Stimulated activated CD8-positive, alpha-beta memory T cell treated with anti-CD3 and anti-CD28 coated beads, Interleukin-7, amount 100 ng/mL, for 4 hours (primary cell): ENCODE measurements around the gene HMGA1.
"Not testable (repeated sequence)": the region's sequence is repeated elsewhere in the genome, so short reads cannot be mapped to it uniquely, and the experiment has no call there.

Experiments used
- DNase-seq, 2 donors: peaks; one replicate each; pipeline ENCODE4 v3.0.0-alpha.2; 2020; ENCODE audit warnings: low read depth in 2 of 2

Gene HMGA1

GRCh38 chr6:34239893-34240292 is 3.2 kb downstream of the HMGA1 start:
- no peak for DNase-seq

GRCh38 chr6:34240329-34241248 is 3.9 kb downstream of the HMGA1 start:
- no peak for DNase-seq

DNA sequence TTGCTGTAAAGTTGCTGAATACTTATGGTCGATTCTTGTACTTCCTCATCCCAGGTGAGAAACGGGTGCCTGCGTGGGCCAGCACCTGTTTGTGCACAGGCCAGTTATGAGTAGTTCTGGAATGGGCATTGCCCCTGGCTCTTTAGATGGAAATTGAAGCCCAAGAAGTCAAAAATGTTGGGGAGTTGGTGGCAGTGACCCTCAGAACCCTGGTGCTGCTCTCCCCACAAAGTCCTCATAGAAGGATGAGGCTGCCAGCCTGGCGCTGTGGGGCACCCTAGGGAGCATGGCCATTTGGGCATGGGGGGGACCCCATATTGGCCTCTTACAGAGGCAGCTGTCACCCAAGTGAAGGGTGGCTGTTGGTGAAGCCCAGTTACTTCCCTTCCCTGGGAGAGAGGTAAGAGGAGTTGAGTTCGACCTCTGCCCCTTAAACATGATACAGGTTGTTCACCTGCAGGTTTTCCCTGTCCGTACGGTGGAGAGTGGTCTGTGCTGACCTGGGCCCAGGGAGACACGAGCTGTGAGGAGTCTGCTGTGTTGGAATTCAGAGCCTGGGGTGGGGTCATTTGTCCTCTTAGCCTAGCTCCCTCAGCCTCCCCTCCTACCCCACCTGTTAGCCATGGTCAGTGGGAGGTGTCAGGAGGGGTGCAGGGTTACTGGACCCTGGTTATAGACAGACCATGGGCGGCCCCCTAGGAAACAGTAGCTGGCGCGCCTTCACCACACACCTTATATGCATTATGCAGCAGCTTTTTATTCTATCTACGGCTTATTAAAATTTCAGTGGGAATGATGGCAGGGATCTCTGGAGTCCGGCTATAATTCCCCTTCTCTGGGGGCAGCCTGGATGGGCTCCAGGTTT is 4.9 kb downstream of the HMGA1 start:
- no peak for DNase-seq

DNA sequence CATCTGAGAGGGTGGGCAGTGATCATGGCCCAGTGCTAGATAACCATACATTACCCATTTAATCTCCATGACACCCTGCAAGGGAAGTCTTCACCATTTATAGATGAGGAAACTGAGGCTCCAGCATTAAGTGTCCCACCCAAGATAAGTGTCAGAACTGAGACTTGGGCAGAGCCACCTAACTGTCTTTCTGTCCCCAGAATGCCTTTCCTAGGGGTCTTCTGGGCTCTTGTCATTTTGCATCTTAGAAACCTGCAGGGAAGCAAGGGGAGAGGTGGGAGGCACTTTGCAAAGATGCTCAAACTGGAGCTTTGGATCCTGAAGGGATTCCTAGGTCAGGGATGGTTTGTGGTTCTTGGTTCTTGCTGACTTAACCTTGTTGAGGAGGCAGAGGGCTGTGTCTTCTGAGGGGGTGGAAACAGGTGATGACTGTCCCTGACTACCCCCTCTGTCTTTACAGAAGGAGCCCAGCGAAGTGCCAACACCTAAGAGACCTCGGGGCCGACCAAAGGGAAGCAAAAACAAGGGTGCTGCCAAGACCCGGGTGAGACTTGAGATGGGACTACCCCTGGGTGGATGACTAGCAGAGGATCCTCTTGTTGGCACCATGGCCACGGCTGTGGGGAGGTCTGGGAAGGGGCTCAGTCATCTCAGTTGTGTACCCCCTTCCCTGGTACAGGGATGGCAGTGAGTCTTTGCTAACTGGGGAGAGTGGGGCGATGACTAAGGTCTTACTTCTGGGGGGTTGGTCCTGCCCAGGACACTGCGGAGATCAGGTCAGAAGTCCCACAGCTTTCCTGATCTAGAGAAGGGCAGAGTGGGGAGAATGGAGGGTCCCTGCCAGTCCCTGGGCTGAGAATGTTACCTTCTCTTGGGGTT is 5.8 kb downstream of the HMGA1 start:
- no peak for DNase-seq

DNA sequence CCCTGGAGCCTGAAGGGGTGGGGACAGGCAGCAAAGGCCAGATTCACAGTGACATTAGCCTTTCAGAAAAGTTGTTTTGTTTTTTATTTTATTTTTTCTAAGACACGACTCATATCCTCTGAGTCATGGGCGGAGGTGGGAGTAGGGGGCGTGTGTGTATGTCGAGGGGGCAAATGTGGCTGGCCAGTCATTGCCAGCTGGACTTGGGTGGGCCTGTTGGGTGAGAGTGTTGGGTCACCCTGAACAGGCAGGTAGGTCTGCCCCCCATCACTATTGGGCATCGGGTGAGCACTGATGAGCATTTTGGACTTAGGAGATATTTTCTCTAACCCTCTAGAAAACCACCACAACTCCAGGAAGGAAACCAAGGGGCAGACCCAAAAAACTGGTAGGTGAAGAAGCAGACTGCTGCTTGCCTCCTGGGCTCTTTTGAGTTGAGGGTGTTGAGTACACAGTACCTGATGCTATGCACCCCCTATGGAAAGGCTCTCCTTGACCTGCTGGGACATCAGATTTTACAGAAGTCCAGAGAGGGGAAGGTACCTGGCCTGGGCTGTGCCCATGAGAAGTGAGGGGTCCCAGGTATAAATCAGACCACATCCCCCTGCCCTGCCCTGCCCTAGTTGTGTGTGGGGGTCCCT is 6.6 kb downstream of the HMGA1 start:
- DNase-seq, result peak in 1 of 2 donors; percentile 32

GRCh38 chr6:34243901-34244884 is 7.5 kb downstream of the HMGA1 start:
- peak; percentile 51 to 62 for DNase-seq

- not testable (repeated sequence) for DNase-seq
Measured at GRCh38 chr6:34245032-34245760, 8.5 kb downstream of the HMGA1 start.

DNA sequence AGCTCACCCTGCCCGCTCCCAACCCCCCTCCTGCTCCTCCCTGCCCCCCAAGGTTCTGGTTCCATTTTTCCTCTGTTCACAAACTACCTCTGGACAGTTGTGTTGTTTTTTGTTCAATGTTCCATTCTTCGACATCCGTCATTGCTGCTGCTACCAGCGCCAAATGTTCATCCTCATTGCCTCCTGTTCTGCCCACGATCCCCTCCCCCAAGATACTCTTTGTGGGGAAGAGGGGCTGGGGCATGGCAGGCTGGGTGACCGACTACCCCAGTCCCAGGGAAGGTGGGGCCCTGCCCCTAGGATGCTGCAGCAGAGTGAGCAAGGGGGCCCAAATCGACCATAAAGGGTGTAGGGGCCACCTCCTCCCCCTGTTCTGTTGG is 9.1 kb downstream of the HMGA1 start:
- not testable (repeated sequence) for DNase-seq

- no peak for DNase-seq
Measured at GRCh38 chr6:34246249-34246562, 9.5 kb downstream of the HMGA1 start.

DNA sequence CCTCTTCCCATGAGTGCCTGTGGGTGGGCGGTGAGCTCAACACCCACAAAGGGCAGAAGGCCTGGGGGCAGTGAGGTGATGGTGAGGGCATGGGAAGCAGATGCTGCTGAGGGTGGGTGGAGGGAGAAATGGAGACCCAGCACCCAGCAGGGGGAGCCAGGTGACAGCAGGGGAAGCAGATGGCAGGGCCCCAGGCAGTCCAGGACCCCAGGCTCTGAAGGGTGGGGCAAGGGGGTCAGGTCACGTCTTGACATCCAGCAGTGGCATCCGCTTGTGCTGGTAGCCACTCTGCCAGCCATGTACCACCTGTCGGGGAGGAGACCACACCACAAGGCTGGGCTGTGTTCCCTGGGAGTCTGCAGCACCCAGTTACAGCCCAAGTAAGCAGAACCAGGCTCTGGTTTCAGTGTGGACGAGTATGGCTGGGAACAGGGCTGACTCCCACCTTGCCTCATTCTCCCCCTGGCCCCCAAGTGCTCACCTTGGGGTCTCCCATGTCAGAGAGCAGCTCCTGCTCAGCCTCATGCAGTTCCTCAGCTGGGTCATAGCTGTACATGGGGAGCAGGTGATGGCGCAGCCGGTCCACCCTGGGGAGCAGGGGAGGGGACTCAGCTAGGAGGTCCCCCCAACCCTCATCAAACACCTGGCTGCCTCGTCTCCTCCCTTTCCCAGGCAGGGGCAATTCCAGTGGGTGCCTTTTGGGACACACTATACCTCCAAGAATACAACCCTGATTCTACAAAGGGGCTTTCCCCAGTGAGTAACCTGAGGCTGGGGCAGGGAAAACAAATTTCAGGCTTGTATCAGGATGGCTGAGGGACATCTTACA is 10.1 kb downstream of the HMGA1 start:
- peak in 1 of 2 donors; percentile 28 for DNase-seq

GRCh38 chr6:34247481-34248197 is 11.0 kb downstream of the HMGA1 start:
- DNase-seq, result no peak

GRCh38 chr6:34248198-34248726 is 11.6 kb downstream of the HMGA1 start:
- DNase-seq, result no peak

DNA sequence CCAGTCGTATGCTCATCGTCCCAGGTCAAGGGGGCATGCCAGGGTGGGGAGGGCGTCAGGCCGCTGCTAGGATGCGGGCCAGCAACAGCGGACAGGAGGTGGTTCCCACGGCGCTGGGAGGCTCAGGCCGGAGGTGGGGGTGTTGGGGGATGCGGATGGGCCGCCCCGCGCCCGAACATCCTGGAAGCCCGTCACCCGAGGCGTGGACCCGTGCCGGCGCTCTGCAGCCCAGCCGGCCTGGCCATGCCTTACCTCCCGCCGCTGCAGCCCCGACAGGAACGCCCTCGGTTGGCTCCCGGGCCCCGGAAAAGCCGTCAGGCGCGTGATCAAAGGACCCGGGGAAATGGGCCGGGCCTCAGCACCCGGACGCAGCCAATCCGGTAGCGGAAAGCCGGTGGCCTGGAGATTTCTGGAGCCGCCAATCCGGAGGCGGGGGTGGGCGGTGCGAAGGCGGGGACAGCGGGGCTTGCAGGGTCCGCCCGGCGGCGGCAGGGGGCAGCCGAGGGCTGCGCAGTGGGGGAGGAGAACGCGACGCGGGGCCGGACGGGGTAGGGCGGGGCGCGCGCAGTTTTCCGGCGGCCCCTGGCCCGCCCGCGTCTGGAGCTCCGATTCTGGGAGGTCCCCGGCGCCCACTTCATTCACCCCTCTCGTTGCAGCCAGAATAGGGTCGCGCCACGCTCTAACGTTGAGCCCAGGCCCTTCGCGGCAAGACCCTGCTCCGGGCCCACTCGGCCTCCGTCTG is 12.2 kb downstream of the HMGA1 start, which contains the start of gene SMIM29:
Gene SMIM29, minus strand, starts transcription at position 280 of the 742 bp plus-strand sequence. CDS start 1,215 bp downstream, outside the sequence.
- DNase-seq, result peak; percentile 93 to 94

GRCh38 chr6:34249469-34250261 is 13.0 kb downstream of the HMGA1 start:
- no peak for DNase-seq

GRCh38 chr6:34252395-34252794 is 15.7 kb downstream of the HMGA1 start:
- DNase-seq, result not testable (repeated sequence)

- DNase-seq, result no peak
Measured at GRCh38 chr6:34259529-34260069, 22.9 kb downstream of the HMGA1 start.
